Mammary epithelial cell (primary cell): Measurements from ENCODE around the gene TRAM2.

Experiments
- CTCF ChIP-seq, 2 donors: IDR thresholded peaks in 1 of 2; conservative IDR thresholded peaks in 1 of 2; 2 replicates each; pipeline ENCODE4 v1.5.1; 2011 to 2012; ENCODE audit warnings: inconsistent platforms in 2 of 2, low read length in 2 of 2, mild to moderate bottlenecking in 2 of 2, control low read depth in 1 of 2, low read depth in 1 of 2; ENCODE audit not compliant: insufficient read depth in 1 of 2; ENCODE audit errors: extremely low read depth in 1 of 2
- EZH2 ChIP-seq: IDR thresholded peaks from 2 replicates; pipeline ENCODE4 v1.6.1; 2012; ENCODE audit warnings: low read length, inconsistent platforms, borderline replicate concordance

- no peak for TF ChIP-seq EZH2
- TF ChIP-seq CTCF (conservative IDR thresholded peaks at IDR 0.05 in 1 of 2, IDR thresholded peaks at IDR 0.05 in 1 of 2; ENCODE audit: extremely low read depth in 1 of 2, insufficient read depth in 1 of 2, low read depth in 1 of 2, low read length in 2 of 2) = no peak
Measured at GRCh38 chr6:52491203-52492069, 85.4 kb downstream of the TRAM2 start.
